ENCODE measurements around the gene NFILZ. TPM values are rescaled to one million over a fixed set of nuclear protein-coding genes. Genes with fewer than 3 reads are reported as not detected.

Gene NFILZ
- not detected for total RNA-seq

GRCh38 chr19:8629996-8630683 is at the start of gene NFILZ:
NFILZ (plus strand) TSS chr19:8630633; CDS start chr19:8676766, 46,133 bp downstream.
- no peak for DNase-seq (ENCODE audit: low spot score)
- ATAC-seq, result no peak
- intact Hi-C loops (cut with DNase I), result no loop called here

GRCh38 chr19:8580710-8581281 is 49.6 kb upstream of the NFILZ start:
- DNase-seq (ENCODE audit: low spot score) (peak; percentile 90), ATAC-seq (peak; percentile 75)
- intact Hi-C loops (cut with DNase I), result no loop called here

GRCh38 chr19:8584965-8585893 is 45.2 kb upstream of the NFILZ start:
- ATAC-seq (no peak), DNase-seq (ENCODE audit: low spot score) (no peak)
- intact Hi-C loops (cut with DNase I), result no loop called here

- ATAC-seq (no peak), DNase-seq (ENCODE audit: low spot score) (no peak)
- intact Hi-C loops (cut with DNase I), result no loop called here
Observed at GRCh38 chr19:8585894-8586750, 44.3 kb upstream of the NFILZ start.

- DNase-seq (ENCODE audit: low spot score), result no peak
- no peak for ATAC-seq
- intact Hi-C loops (cut with DNase I), result no loop called here
Observed at GRCh38 chr19:8589177-8589714, 41.2 kb upstream of the NFILZ start.

GRCh38 chr19:8592231-8593009 is 38.0 kb upstream of the NFILZ start:
- DNase-seq (ENCODE audit: low spot score), result peak; percentile 100
- intact Hi-C loops (cut with DNase I), result no loop called here
- ATAC-seq, result peak; percentile 96

GRCh38 chr19:8593931-8594330 is 36.5 kb upstream of the NFILZ start:
- intact Hi-C loops (cut with DNase I), result no loop called here
- ATAC-seq, result no peak

GRCh38 chr19:8595651-8596050 is 34.8 kb upstream of the NFILZ start:
- intact Hi-C loops (cut with DNase I), result no loop called here
- DNase-seq (ENCODE audit: low spot score) (no peak), ATAC-seq (no peak)

More at GRCh38 chr19:8593931-8594330, 36.5 kb upstream of the NFILZ start:
- no peak for DNase-seq (ENCODE audit: low spot score)

GRCh38 chr19:8596168-8596567 is 34.3 kb upstream of the NFILZ start:
- no peak for ATAC-seq

GRCh38 chr19:8600064-8600463 is 30.4 kb upstream of the NFILZ start:
- no peak for DNase-seq (ENCODE audit: low spot score)
- intact Hi-C loops (cut with DNase I), result no loop called here
- no peak for ATAC-seq

More at GRCh38 chr19:8596168-8596567, 34.3 kb upstream of the NFILZ start:
- no peak for DNase-seq (ENCODE audit: low spot score)
- intact Hi-C loops (cut with DNase I), result no loop called here

GRCh38 chr19:8600816-8601215 is 29.6 kb upstream of the NFILZ start:
- intact Hi-C loops (cut with DNase I), result no loop called here
- DNase-seq (ENCODE audit: low spot score) (no peak), ATAC-seq (no peak)

GRCh38 chr19:8601796-8602195 is 28.6 kb upstream of the NFILZ start:
- intact Hi-C loops (cut with DNase I), result no loop called here
- ATAC-seq (no peak), DNase-seq (ENCODE audit: low spot score) (no peak)

GRCh38 chr19:8605514-8605913 is 24.9 kb upstream of the NFILZ start:
- DNase-seq (ENCODE audit: low spot score) (no peak), ATAC-seq (no peak)
- intact Hi-C loops (cut with DNase I), result no loop called here

- ATAC-seq, result no peak
- intact Hi-C loops (cut with DNase I), result no loop called here
- DNase-seq (ENCODE audit: low spot score), result no peak
Observed at GRCh38 chr19:8607386-8607785, 23.0 kb upstream of the NFILZ start.

- no peak for DNase-seq (ENCODE audit: low spot score)
Observed at GRCh38 chr19:8608941-8609278, 21.5 kb upstream of the NFILZ start.

GRCh38 chr19:8609279-8610040 is 21.0 kb upstream of the NFILZ start:
- DNase-seq (ENCODE audit: low spot score) (no peak), ATAC-seq (peak; percentile 71)
- intact Hi-C loops (cut with DNase I), result no loop called here

More at GRCh38 chr19:8608941-8609278, 21.5 kb upstream of the NFILZ start:
- intact Hi-C loops (cut with DNase I), result no loop called here
- ATAC-seq, result no peak

Measured in sciatic nerve (tissue), 2 donors.